ENCODE data around the gene NFAM1. TPM values are rescaled to one million over a fixed set of nuclear protein-coding genes. Genes with fewer than 3 reads are reported as not detected.

The NFAM1 gene
- 0.03 and 0.17 TPM in 2 replicates for total RNA-seq (2014; rRNA removed; shearing (Covaris generic); ENCODE audit: low replicate concordance)

DNA sequence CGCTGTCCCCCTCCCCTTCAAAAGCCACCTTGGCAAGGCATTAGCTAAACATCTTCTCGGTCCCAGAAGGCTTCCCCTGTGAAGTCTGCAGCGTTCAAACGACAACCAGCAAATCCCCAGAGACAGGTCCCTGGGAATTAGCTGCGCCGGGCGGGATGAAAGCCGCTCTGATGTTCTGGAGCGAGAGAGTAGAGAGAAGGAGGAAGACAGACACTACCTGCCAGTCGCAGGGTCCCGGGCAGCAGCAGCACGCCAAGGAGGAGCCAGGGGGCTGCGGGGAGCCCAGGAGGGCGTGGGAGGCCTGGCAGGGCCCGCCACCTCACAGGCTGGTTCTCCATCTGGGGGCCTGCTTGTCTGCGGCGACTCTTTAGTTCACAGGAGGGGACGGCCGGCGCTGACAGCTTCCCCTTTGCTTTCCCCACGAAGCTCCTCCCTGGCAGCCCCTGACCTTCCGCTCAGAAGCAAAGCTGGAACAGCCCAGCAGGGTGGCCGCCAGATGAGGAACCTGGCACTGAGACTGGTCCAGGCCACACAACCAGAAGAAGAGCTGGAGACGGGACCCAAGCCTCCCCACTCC is at the start of gene NFAM1:
Gene NFAM1 (minus strand): TSS at position 384 of the 577 bp plus-strand sequence. CDS start 46 bp downstream, at position 338.
- in situ Hi-C loops (cut with HindIII; ENCODE audit: low pct_unique_long_range_greater_than_20kb, low sequenced_read_pairs), result no loop called here
- no peak for DNase-seq (ENCODE audit: low read depth)

- DNase-seq (ENCODE audit: low read depth), result no peak
- in situ Hi-C loops (cut with HindIII; ENCODE audit: low pct_unique_long_range_greater_than_20kb, low sequenced_read_pairs), result no loop called here
Measured at GRCh38 chr22:42475122-42475521, 42.9 kb upstream of the NFAM1 start.

DNA sequence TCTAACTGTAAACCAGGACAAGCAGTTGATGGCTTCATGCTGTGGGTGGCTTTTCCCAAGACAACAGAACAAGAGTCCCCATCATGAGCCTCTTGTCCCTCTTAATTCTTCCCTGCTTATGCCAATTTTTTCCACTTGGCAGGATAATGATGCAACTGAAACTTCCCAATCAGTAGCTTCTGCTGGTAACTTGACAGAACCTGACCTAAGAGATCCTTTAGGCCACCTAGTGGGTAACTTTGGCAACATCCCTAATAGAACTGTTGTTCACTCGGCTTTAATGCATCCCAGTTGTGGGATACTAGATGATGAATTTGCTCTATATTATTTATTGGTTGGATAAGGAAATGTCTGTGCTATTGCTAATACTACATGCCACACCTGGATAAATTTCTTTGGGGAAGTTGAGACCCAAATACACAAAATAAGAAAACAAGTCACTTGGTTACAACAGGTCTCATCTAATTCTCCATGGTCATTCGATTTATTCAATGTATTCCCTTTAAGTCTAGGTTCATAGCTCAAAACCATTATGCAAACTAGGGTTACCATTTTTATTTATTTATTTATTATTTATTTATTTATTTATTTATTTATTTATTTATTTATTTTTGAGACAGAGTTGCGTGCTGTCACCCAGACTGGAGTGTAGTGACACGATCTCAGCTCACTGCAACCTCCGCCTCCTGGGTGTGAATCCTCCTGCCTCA is 41.4 kb upstream of the NFAM1 start:
- in situ Hi-C loops (cut with HindIII; ENCODE audit: low pct_unique_long_range_greater_than_20kb, low sequenced_read_pairs), result no loop called here

DNA sequence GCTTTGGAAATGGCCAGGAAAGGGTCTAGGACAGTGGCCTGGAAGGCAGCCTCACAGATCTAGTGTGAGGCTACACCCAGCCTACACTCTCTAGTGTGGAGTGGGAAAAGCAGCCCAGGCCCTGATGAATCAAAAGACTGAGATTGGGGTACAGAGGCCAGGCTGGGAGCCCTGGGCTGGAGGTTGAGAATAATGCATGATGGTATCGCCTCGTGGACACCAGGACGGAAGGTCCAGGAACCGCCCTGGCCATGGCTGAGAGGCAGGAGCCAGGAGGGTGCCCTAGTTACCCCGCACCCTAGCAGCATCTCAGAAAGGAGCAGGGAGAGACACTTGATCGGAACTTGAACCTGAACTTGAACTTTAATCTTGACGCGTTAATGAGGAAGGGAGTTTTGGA is 40.5 kb upstream of the NFAM1 start:
- DNase-seq (ENCODE audit: low read depth), result no peak
- in situ Hi-C loops (cut with HindIII; ENCODE audit: low pct_unique_long_range_greater_than_20kb, low sequenced_read_pairs), result no loop called here

More for the DNA sequence above, 41.4 kb upstream of the NFAM1 start:
- peak; percentile 46 for DNase-seq (ENCODE audit: low read depth)

- in situ Hi-C loops (cut with HindIII; ENCODE audit: low pct_unique_long_range_greater_than_20kb, low sequenced_read_pairs), result no loop called here
- DNase-seq (ENCODE audit: low read depth), result no peak
Measured at GRCh38 chr22:42471441-42471840, 39.2 kb upstream of the NFAM1 start.

DNA sequence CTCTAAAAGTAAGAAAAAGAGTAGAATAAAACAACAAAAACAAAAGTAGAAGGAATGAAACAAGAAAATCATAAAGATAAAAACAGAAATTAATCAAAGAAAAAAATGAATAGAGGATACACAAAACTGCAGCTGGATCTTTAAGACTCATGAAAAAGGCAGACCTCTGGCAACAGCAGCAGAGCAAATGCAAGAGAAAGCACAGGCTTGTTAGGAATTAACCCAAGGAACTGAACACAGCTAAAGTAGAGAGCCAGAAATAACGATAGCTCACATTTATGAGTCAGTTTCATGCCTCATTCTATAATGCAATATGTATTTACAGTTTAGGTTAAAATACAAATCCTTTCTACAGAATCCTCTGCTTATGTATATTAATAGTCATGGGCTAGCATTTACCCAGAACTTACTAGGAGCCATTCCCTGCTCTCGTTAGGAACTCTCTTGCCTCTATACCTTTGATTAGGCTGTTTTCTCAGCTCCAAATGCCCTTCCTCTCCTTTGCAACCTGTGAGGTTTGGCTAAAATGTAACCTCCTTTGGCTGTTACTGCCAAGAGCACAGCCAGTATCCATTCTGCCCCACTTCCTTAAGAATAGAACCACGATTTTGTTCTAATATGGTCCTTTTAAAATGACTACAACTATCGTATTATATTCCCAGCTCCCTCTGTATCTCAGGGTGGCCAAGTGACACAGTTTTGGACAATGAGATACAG is 38.3 kb upstream of the NFAM1 start:
- in situ Hi-C loops (cut with HindIII; ENCODE audit: low pct_unique_long_range_greater_than_20kb, low sequenced_read_pairs), result no loop called here
- DNase-seq (ENCODE audit: low read depth), result no peak

DNA sequence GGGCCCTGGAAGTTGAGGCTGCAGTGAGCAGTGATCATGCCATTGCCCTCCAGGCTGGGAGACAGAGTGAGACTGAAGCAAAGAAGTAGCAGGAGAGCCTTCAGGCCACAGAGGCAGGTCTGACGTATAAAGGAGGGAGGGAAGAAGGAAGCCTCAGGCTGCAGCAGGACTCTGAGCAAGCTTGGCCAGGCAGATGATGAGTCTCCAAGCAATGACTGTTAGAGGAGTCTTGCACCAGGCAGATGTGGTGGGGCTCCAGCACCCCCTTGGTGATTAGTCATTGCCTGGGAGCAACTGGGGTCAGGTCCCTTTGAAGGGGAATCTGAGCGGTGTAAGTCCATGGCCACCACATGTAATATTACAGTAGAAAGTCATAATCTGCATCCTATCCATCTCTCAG is 36.6 kb upstream of the NFAM1 start:
- in situ Hi-C loops (cut with HindIII; ENCODE audit: low pct_unique_long_range_greater_than_20kb, low sequenced_read_pairs), result no loop called here
- DNase-seq (ENCODE audit: low read depth), result no peak

GRCh38 chr22:42462016-42462415 is 29.8 kb upstream of the NFAM1 start:
- in situ Hi-C loops (cut with HindIII; ENCODE audit: low pct_unique_long_range_greater_than_20kb, low sequenced_read_pairs), result no loop called here
- DNase-seq (ENCODE audit: low read depth), result no peak

GRCh38 chr22:42461511-42461910 is 29.3 kb upstream of the NFAM1 start:
- no peak for DNase-seq (ENCODE audit: low read depth)
- in situ Hi-C loops (cut with HindIII; ENCODE audit: low pct_unique_long_range_greater_than_20kb, low sequenced_read_pairs), result no loop called here

- no peak for DNase-seq (ENCODE audit: low read depth)
Measured at GRCh38 chr22:42459287-42460063, 27.3 kb upstream of the NFAM1 start.

GRCh38 chr22:42452916-42453315 is 20.7 kb upstream of the NFAM1 start:
- DNase-seq (ENCODE audit: low read depth), result no peak
- in situ Hi-C loops (cut with HindIII; ENCODE audit: low pct_unique_long_range_greater_than_20kb, low sequenced_read_pairs), result no loop called here

More at GRCh38 chr22:42459287-42460063, 27.3 kb upstream of the NFAM1 start:
- in situ Hi-C loops (cut with HindIII; ENCODE audit: low pct_unique_long_range_greater_than_20kb, low sequenced_read_pairs), result no loop called here

DNA sequence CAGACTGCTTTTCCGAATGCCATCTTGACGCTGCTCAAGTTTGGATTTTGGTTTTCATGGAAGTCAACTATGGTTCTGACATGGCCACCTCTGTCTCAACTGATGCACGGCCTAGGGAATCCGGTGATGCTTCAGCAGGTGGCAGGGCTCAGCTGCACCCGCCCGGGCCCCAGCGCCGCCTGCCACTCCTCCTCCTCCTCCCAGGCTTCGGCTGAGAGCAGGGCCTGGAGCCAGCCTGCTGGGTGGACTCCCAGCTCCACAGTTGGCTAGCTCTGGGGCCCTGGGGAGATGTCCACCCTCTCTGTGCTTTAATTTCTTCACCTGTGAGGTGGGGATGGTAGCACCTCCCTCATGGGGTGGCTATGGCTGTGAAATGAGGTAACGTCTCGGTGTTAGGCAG is 20.3 kb upstream of the NFAM1 start:
- no peak for DNase-seq (ENCODE audit: low read depth)
- in situ Hi-C loops (cut with HindIII; ENCODE audit: low pct_unique_long_range_greater_than_20kb, low sequenced_read_pairs), result no loop called here

DNA sequence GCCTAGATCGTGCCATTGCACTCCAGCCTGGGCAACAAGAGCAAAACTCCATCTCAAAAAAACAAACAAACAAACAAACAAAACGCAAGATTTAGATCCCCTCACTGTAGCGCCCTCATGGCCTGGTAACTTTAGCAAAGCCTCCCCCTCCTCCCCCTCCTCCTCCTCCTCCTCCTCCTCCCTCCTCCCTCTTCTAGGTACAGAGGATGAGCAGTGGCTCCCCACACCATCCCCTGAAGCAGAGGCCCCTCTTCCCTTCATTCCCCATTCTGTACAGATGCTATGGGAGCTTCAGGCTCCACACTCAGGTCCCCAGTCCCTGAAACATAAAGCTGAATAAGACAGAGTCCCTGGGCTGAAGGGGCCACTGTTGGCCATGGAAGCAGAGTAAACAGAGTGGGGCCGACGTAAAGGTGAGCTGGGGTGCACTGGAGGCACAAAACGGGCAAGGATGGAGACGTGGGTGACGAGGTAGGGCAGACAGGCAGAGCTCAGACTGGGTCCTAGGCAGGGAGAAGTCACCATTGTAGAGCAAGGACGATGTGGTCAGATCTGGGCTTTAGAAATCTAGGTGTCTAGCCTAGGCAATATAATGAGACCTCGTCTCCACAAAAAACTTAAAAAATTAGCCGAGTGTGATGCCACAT is 19.4 kb upstream of the NFAM1 start:
- in situ Hi-C loops (cut with HindIII; ENCODE audit: low pct_unique_long_range_greater_than_20kb, low sequenced_read_pairs), result no loop called here
- no peak for DNase-seq (ENCODE audit: low read depth)

DNA sequence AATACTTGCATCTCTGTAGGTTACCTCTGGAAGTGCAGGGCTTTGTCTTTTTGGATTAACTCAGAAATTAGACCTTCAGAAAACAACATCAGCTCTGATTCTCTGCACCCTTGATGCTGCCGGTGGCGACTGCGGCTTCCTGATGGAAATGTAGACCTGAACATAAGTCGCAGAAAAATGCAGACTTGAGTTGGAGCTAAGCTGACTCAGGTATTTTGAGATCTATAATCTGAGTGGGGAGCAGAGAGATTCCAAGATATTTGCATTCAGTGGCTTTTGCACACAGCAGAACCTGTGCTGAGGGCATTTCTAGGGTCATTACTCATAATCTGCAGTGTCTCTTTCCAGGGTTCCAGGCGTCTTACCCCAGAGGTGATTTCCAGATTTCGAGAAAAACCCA is 18.7 kb upstream of the NFAM1 start:
- in situ Hi-C loops (cut with HindIII; ENCODE audit: low pct_unique_long_range_greater_than_20kb, low sequenced_read_pairs), result no loop called here
- no peak for DNase-seq (ENCODE audit: low read depth)

- in situ Hi-C loops (cut with HindIII; ENCODE audit: low pct_unique_long_range_greater_than_20kb, low sequenced_read_pairs), result no loop called here
- DNase-seq (ENCODE audit: low read depth), result no peak
Measured at GRCh38 chr22:42446151-42446550, 13.9 kb upstream of the NFAM1 start.

DNA sequence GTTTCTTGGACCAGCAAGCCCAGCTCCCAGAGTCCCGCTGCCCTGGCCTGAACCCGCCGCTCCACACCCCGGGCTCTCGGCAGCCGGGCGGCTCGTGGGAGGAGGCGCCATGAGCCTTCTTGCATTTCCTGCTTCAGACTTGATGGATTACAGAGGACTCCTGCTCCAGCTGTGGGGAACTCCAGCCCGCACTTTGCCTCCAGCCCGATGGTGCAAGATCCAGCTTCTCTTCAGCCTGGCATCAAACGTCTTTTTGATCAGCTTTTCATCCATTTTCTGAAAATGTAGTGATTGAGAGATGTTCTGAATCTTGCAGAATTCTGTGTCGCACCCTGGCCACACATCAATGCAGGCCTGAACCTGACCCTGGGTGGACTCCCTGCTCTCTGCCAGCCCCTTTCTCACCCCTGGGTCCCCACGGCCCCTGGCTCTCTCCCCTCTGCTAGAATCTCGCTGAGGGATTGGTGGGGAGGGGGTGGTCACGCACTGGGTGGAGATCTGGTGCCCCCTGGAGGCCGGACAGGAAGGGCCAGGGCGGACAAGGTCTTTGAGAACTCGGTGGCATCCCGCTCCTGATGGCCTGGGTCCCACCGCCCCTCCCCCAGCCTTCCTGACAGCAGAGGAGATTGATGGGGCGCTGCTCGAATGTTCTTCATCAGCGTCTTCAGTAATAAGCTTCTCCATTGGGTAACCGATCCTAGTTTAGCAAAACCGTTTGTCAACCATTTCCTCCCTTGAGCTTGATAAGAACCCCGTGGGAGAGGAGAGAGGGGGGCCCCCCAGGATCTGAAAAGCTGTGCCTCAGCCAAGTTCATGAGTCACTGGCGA is 12.1 kb upstream of the NFAM1 start:
- peak; percentile 51 for DNase-seq (ENCODE audit: low read depth)
- in situ Hi-C loops (cut with HindIII; ENCODE audit: low pct_unique_long_range_greater_than_20kb, low sequenced_read_pairs), result no loop called here

DNA sequence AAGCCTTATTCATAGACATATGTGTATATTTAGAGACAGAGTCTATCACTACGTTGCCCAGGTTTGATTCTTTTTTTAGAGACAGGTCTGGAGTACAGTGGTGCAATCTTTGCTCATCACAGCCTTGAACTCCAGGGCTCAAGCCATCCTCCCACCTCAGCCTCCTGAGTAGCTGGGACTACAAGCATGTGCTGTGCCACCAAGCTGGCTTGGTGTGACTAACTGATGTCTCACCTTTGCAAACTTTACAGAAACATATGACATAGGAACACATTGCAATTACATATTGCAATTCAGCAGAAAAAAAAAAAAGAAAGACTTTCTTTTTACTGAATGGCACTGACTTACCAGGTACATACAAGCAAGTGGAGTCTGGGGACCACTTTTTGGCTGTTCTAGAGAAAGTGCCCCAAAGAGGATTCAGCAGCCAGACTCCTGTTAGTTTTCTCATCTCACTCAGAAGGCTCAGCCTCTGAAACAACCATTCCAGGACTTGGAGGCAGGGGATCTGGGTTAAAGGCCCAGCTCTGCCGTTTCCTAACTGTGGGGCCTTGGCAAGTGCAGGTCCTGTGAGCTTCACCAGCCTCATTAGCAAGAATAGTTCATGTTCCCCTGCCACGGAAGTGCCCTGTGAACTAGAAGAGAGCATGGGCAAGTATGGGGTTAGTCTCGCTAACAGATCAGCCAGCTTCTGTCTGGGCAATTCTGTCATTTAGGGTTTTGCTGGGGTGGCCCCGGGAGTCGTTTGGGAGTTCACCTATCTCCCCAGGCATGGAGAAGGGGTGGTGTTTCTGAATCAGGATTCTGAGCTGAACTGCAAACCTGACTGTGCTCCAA is 11.3 kb upstream of the NFAM1 start:
- in situ Hi-C loops (cut with HindIII; ENCODE audit: low pct_unique_long_range_greater_than_20kb, low sequenced_read_pairs), result no loop called here
- DNase-seq (ENCODE audit: low read depth), result no peak
